Nephron progenitor cell (in vitro differentiated cells): ENCODE measurements around the gene SERTAD1.
"Not testable (repeated sequence)": the region's sequence is repeated elsewhere in the genome, so short reads cannot be mapped to it uniquely, and the experiment has no call there.

Experiments
- DNase-seq: peaks from one replicate; pipeline ENCODE4 v3.0.0; 2021
- H3K27ac Mint-ChIP-seq: 2 replicates; pipeline ENCODE4 v1.8.0; 2021; ENCODE audit warnings: mild to moderate bottlenecking, moderate library complexity, mixed read lengths
- H3K27me3 Mint-ChIP-seq: 2 replicates; pipeline ENCODE4 v1.8.0; 2021; ENCODE audit warnings: mild to moderate bottlenecking, low read depth, mixed read lengths; ENCODE audit not compliant: poor library complexity
- H3K36me3 Mint-ChIP-seq: 2 replicates; pipeline ENCODE4 v1.8.0; 2021; ENCODE audit warnings: low read depth, mixed read lengths
- H3K4me1 Mint-ChIP-seq: 2 replicates; pipeline ENCODE4 v1.8.0; 2021; ENCODE audit warnings: mixed read lengths
- H3K4me3 Mint-ChIP-seq: 2 replicates; pipeline ENCODE4 v1.8.0; 2021; ENCODE audit warnings: mild to moderate bottlenecking, moderate library complexity, mixed read lengths
- H3K9me3 Mint-ChIP-seq: 2 replicates; pipeline ENCODE4 v1.8.0; 2021; ENCODE audit warnings: mild to moderate bottlenecking, moderate library complexity, mixed read lengths
- TF ChIP-seq, protein P1 (sequence below): fragments of 200-600 bp; sonication (generic); IDR thresholded peaks from 2 replicates; pipeline ENCODE4 v1.5.0; 2021; ENCODE audit warnings: antibody characterized with exemption

SERTAD1 gene

DNA sequence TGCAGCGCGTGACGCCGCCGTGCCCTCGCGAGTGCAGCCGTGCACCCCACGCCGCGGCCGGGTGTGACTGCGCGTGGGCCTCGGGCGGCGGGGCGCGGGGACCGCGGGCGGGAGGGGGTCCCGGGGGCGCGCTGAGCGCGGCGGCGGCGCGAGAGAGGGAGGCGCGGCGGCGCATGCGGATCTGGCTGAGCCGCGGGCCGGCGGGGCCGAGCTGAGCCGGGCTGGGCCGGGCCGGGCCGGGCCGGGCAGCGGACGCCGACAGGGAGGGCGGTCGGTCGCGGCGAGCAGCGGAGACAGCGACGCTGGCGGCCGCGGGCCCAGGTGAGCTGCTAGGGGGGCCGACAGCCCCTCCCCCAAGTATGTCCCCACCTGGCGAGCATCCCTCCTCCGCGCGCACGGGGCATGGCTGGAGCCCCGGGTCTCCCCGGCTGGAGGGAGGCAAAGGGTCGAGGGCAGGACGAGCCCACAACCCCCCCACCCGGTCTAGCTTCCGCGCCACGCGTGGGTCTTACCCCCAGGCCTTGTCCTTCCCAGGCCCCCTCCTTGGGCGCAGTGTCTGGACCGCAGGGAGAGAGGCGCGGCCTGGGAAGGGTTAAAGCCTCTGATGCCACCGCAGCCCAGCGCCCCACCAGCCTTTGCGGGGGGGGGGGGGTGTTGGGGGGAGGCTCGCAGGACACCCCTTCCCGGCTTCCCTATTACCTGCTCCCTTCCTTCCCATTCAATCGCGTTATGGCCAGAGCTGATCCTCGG is 41.4 kb upstream of the SERTAD1 start, which contains the start of gene SPTBN4:
TSS of gene SPTBN4 (plus strand) at position 17 of the 750 bp plus-strand sequence. CDS start 5,621 bp downstream, outside the sequence.
- H3K4me1 Mint-ChIP-seq: peaks cover 22% of the 10 kb centered on the region
- TF ChIP-seq, protein P1, sequence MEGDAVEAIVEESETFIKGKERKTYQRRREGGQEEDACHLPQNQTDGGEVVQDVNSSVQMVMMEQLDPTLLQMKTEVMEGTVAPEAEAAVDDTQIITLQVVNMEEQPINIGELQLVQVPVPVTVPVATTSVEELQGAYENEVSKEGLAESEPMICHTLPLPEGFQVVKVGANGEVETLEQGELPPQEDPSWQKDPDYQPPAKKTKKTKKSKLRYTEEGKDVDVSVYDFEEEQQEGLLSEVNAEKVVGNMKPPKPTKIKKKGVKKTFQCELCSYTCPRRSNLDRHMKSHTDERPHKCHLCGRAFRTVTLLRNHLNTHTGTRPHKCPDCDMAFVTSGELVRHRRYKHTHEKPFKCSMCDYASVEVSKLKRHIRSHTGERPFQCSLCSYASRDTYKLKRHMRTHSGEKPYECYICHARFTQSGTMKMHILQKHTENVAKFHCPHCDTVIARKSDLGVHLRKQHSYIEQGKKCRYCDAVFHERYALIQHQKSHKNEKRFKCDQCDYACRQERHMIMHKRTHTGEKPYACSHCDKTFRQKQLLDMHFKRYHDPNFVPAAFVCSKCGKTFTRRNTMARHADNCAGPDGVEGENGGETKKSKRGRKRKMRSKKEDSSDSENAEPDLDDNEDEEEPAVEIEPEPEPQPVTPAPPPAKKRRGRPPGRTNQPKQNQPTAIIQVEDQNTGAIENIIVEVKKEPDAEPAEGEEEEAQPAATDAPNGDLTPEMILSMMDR: no peak
- H3K27me3 Mint-ChIP-seq: peaks cover 55% of the 10 kb centered on the region
- DNase-seq: peak; percentile 44
- no peak within 1 kb of the TSS for H3K27ac Mint-ChIP-seq
- peak within 1 kb of the TSS; percentile 83 for H3K4me3 Mint-ChIP-seq
- H3K36me3 Mint-ChIP-seq: no peaks in the 10 kb centered on the region
- H3K9me3 Mint-ChIP-seq: no peaks in the 10 kb centered on the region

DNA sequence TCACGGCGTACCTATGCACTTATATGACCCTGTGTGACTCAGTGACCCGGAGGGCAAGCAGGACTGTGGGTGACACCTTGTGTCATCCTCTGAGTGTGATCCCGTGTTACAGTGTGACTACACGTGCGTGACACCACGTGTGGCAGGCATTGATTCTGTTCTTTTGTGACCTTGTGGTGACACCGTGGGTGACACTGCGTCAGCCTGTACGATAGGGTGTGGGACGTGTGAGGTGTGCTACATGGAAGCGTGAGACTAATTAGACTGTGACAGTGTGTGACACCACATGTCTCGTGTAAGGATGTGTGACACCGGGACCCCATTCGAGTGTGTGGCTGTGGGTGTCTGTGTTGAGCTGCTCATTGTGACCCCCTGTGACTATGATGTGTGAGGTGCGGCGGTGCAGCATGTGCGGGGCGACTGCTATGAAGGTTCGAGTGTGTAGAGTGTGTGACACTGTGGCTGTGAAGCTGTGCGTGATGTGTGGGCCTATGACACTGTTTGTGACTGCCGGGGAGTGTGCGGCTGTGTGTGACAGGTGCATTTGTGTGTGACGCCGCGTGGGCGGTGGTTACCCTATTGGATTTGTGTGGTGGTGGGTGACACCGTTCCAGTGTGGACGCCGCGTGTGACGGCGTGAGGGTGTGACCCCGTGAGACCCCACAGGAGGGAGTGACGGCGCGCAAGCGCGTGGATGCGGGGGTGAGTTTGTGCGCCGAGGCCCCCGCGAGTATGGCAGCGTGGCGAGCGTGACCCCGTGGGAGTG is 40.6 kb upstream of the SERTAD1 start:
- Mint-ChIP-seq H3K9me3 (no peaks in the 10 kb centered on the region), H3K27me3 (peaks cover 55% of the 10 kb centered on the region), H3K4me3 (peak overlapping the region; percentile 83), H3K36me3 (no peaks in the 10 kb centered on the region), H3K27ac (no peak overlapping the region), H3K4me1 (peaks cover 22% of the 10 kb centered on the region)
- TF ChIP-seq, protein P1: no peak
- peak; percentile 37 for DNase-seq

DNA sequence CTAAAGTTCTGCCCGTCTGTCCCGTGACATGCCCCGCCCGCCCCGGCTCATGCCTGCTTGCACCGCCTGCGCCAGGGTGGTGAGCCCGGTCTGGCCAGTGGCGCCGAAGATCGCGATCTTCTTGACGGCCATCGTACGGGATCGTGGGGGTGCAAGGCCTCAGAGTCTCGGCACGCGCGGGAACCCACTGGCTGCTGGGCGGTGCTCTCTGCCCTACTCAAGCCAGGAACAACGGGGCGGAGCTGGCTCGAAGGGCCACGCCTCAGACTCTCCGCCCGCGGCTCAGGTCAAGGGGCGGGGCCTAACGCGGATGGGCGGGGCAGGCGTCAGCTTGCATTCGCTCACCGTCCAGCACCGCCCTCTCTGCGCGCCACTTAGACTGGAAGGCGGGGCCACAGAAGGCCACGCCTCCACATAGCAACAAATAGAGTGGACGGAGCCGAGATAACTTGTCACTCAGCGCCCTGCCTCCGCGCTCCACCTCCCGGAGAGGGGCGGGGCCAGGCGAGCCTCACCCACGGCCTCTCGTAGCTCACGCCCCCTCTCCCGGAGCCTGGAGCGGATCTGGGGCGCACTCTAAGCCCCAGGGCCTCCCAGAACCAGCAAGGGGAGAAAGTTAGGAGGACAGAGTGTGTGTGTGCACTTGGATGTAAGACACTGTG is 39.9 kb upstream of the SERTAD1 start, which contains the start of gene BLVRB:
TSS of gene BLVRB (minus strand) at position 189 of the 662 bp plus-strand sequence. CDS start at position 132, 57 bp downstream.
- TF ChIP-seq, protein P1: no peak
- Mint-ChIP-seq H3K4me3 (peak within 1 kb of the TSS; percentile 83), H3K27me3 (peaks cover 52% of the 10 kb centered on the region), H3K36me3 (no peaks in the 10 kb centered on the region), H3K4me1 (peaks cover 22% of the 10 kb centered on the region), H3K27ac (no peak within 1 kb of the TSS), H3K9me3 (no peaks in the 10 kb centered on the region)
- DNase-seq: peak; percentile 100

DNA sequence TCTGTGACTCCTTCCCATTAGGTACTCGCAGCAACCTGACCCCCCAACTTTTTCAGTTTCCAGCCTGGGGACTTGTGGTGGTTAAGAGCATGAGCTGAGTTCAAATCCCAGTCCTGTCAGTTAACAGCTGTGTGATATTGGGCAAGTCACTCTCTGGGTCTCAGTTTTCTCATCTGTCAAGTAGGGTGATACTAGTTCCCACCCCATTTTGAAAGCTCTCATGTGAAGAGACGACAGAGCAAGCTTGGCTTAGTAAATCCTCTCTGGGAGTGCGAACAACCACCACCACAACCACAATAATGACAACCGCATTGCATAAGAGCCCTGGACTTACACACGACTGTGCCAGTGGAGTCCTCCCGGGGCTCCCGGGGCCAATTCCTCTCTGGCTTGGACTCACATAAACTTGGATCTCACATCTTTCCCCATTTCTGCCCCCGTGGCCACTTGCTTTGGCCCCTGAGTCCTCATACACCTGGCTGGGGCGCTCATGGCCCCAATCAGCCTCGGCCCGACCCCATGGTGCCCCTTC is 39.3 kb upstream of the SERTAD1 start:
- TF ChIP-seq, protein P1: no peak
- Mint-ChIP-seq H3K27ac (no peak overlapping the region), H3K36me3 (no peaks in the 10 kb centered on the region), H3K27me3 (peaks cover 46% of the 10 kb centered on the region), H3K4me3 (peak overlapping the region; percentile 83), H3K4me1 (peaks cover 22% of the 10 kb centered on the region), H3K9me3 (no peaks in the 10 kb centered on the region)
- DNase-seq: no peak

DNA sequence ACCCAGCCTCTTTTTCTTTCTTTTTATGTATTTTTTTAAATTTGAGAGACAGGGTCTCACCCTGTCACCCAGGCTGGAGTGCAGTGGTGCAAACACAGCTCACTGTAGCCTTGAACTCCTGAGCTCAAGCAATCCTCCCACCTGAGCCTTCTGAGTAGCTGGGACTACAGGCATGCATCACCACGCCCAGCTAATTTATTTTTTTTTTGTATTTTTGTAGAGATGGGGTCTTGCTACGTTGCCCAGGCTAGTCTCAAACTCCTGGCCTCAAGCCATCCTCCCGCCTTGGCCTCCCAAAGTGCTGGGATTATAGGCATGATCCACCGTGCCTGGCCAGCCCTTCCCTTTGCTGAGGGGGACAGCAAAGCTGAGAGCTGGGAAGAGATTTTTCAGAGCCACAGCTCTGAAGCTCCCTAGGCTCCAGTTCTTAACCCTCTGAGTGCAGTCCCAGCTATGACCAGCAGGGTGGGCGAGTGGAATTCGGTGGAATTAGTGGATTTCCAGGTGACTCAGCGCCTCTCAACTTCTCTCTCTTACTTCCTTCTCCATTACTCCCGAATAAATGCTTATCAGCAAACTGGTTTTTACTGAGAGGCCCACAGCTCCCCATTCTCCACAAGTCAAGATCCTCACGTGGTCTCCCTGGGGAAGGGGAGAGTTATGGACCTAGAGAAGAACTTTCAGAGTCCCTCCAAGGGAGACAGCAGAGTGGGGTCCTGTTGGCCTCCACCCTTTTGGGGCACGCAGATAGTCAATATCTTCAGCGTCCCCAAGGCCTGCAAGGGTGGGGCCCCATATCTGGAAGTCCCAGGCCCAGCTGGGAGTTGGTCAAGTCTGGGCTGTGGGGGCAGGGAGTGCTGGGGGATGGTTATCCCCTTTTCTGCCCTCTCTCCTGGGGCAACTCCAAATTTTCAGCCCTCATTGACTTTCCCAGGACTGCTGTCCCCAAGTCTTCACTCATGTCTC is 38.5 kb upstream of the SERTAD1 start:
- TF ChIP-seq, protein P1: peak; percentile 79
- peak overlapping the region; percentile 66 for H3K4me3 Mint-ChIP-seq
- H3K27me3 Mint-ChIP-seq: peaks cover 42% of the 10 kb centered on the region
- no peaks in the 10 kb centered on the region for H3K36me3 Mint-ChIP-seq
- DNase-seq: peak; percentile 91
- H3K27ac Mint-ChIP-seq: no peak overlapping the region
- H3K4me1 Mint-ChIP-seq: peaks cover 22% of the 10 kb centered on the region
- H3K9me3 Mint-ChIP-seq: no peaks in the 10 kb centered on the region

DNA sequence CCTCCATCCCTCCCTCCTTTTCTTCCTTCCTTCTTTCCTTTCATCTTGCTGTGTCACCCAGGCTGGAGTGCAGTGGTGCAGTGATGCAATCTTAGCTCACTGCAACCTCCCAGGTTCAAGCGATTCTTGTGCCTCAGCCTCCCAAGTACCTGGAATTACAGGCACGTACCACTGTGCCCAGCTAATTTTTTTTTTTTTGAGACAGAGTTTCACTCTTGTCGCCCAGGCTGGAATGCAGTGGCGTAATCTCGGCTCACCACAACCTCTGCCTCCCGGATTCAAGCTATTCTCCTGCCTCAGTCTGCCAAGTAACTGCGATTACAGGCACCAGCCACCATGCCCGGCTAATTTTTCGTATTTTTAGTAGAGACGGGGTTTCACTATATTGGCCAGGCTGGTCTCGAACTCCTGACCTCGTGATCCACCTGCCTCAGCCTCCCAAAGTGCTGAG is 37.8 kb upstream of the SERTAD1 start:
- H3K27me3 Mint-ChIP-seq: peaks cover 35% of the 10 kb centered on the region
- not testable (repeated sequence) for H3K36me3 Mint-ChIP-seq, H3K9me3 Mint-ChIP-seq, H3K27ac Mint-ChIP-seq, DNase-seq, H3K4me3 Mint-ChIP-seq
- H3K4me1 Mint-ChIP-seq: peaks cover 22% of the 10 kb centered on the region
